Erythroblast (primary cell): ENCODE measurements around the gene KSR1.
"Not testable (repeated sequence)": the region's sequence is repeated elsewhere in the genome, so short reads cannot be mapped to it uniquely, and the experiment has no call there.

Source experiments
- DNase-seq, 2 experiments: peaks; one replicate each; lab custom pipeline; 2025; lab: John Stamatoyannopoulos, UW
- GATA1 ChIP-seq: IDR thresholded peaks from 2 replicates; pipeline ENCODE4 v1.6.1; 2011; ENCODE audit warnings: low read depth, mild to moderate bottlenecking, control low read depth, low read length, moderate library complexity
- POLR2A ChIP-seq: IDR thresholded peaks from 2 replicates; pipeline ENCODE4 v1.6.1; 2011; ENCODE audit warnings: mild to moderate bottlenecking, low read length

KSR1 gene

GRCh38 chr17:27421111-27421510 lies 35.1 kb upstream of the KSR1 start:
- no peak for TF ChIP-seq GATA1
- DNase-seq, result no peak

- DNase-seq, result not testable (repeated sequence)
Observed at GRCh38 chr17:27421626-27422025, 34.6 kb upstream of the KSR1 start.

GRCh38 chr17:27422601-27423000 lies 33.6 kb upstream of the KSR1 start:
- TF ChIP-seq POLR2A (no peak), GATA1 (no peak)
- DNase-seq, result no peak

GRCh38 chr17:27423651-27424050 lies 32.6 kb upstream of the KSR1 start:
- no peak for DNase-seq
- no peak for TF ChIP-seq POLR2A
- no peak for TF ChIP-seq GATA1

- no peak for TF ChIP-seq GATA1
- no peak for TF ChIP-seq POLR2A
- DNase-seq, result no peak
Observed at GRCh38 chr17:27424516-27424915, 31.7 kb upstream of the KSR1 start.

- DNase-seq, result no peak
- no peak for TF ChIP-seq GATA1
- TF ChIP-seq POLR2A, result no peak
Observed at GRCh38 chr17:27424941-27425340, 31.3 kb upstream of the KSR1 start.

GRCh38 chr17:27425571-27425970 lies 30.7 kb upstream of the KSR1 start:
- DNase-seq, result not testable (repeated sequence)

- no peak for DNase-seq
- TF ChIP-seq POLR2A (no peak), GATA1 (no peak)
Observed at GRCh38 chr17:27425991-27426390, 30.3 kb upstream of the KSR1 start.

GRCh38 chr17:27426471-27426870 lies 29.8 kb upstream of the KSR1 start:
- DNase-seq, result not testable (repeated sequence)

GRCh38 chr17:27427166-27427862 lies 28.9 kb upstream of the KSR1 start:
- not testable (repeated sequence) for DNase-seq

- no peak for DNase-seq
- no peak for TF ChIP-seq POLR2A
- TF ChIP-seq GATA1, result no peak
Observed at GRCh38 chr17:27428781-27429505, 27.3 kb upstream of the KSR1 start.

- TF ChIP-seq POLR2A, result no peak
- no peak for TF ChIP-seq GATA1
- DNase-seq, result no peak
Observed at GRCh38 chr17:27429666-27430382, 26.4 kb upstream of the KSR1 start.

- DNase-seq, result no peak
- no peak for TF ChIP-seq GATA1
- no peak for TF ChIP-seq POLR2A
Observed at GRCh38 chr17:27430383-27430840, 25.8 kb upstream of the KSR1 start.

- TF ChIP-seq POLR2A, result no peak
- no peak for TF ChIP-seq GATA1
Observed at GRCh38 chr17:27430882-27431491, 25.3 kb upstream of the KSR1 start.

More at GRCh38 chr17:27430882-27431491, 25.3 kb upstream of the KSR1 start:
- DNase-seq, result peak; percentile 41 to 56
